Gastrocnemius medialis (tissue), 4 donors: ENCODE data around the gene PJVK. TPM values are rescaled to one million over a fixed set of nuclear protein-coding genes. Genes with fewer than 3 reads are reported as not detected.

Source experiments
- ATAC-seq, 2 donors: fragments of 150-250 bp; one replicate each; pipeline ENCODE4 v1.9.1; 2016
- DNase-seq, 2 donors: peaks; one replicate each; pipeline ENCODE4 v3.0.0-alpha.2; 2019
- H3K27ac ChIP-seq, 4 donors: fragments of 200-600 bp; sonication (generic); 1 replicate in 1 of 4; 2 replicates in 3 of 4; pipeline ENCODE4 v1.5.1; 2016 to 2018; ENCODE audit warnings: mild to moderate bottlenecking in 2 of 4, moderate library complexity in 1 of 4
- H3K27me3 ChIP-seq, 3 donors: fragments of 200-600 bp; sonication (generic) in 2 of 3; 1 replicate in 1 of 3; 2 replicates in 2 of 3; pipeline versions ENCODE4 v1.5.1 to v1.6.0; 2016 to 2019; ENCODE audit warnings: mild to moderate bottlenecking in 1 of 3, moderate library complexity in 1 of 3
- H3K36me3 ChIP-seq, 2 donors: fragments of 200-600 bp; sonication (generic) in 1 of 2; one replicate each; pipeline ENCODE4 v1.5.1; 2017 to 2018
- H3K4me1 ChIP-seq, 2 donors: fragments of 200-600 bp; sonication (generic) in 1 of 2; one replicate each; pipeline ENCODE4 v1.5.1; 2016 to 2017; ENCODE audit warnings: mild to moderate bottlenecking in 2 of 2
- H3K4me3 ChIP-seq, 4 donors: fragments of 200-600 bp; sonication (generic) in 3 of 4; 1 replicate in 1 of 4; 2 replicates in 3 of 4; pipeline ENCODE4 v1.5.1; 2016 to 2019; ENCODE audit warnings: mild to moderate bottlenecking in 2 of 4
- H3K9me3 ChIP-seq, 3 donors: fragments of 200-600 bp; sonication (generic) in 2 of 3; 1 replicate in 1 of 3; 2 replicates in 2 of 3; pipeline ENCODE4 v1.5.1; 2016 to 2019
- POLR2A ChIP-seq, 2 donors: fragments of 450-650 bp; IDR thresholded peaks; one replicate each; pipeline ENCODE4 v1.6.1; 2017; ENCODE audit warnings: antibody characterized with exemption in 2 of 2, mild to moderate bottlenecking in 2 of 2, moderate library complexity in 2 of 2
- in situ Hi-C, 4 donors: fragments of 200-750 bp; cut with MboI; loops; one replicate each; pipeline versions ENCODE4 v1.15.0 to v1.8.0; 2017; ENCODE audit warnings: low sequenced_read_pairs in 4 of 4
- intact Hi-C: fragments of 100-400 bp; cut with DNase I; formaldehyde crosslinking; loops from one replicate; pipeline ENCODE4 v1.15.1; 2023; ENCODE audit warnings: low total_unique reads
- total RNA-seq, 4 donors: library from RNA; depleted of rRNA; stranded (reverse); fragments of >200 nt; gene quantifications; one replicate each; pipeline versions ENCODE4 v1.1.0 to v1.2.3, GENCODE V29; 2016
- TF ChIP-seq, protein P1 (sequence below), 5 experiments: fragments of 450-650 bp in 3 of 5; fragments of 200-600 bp in 2 of 5; sonication (generic) in 2 of 5; IDR thresholded peaks in 4 of 5; conservative IDR thresholded peaks in 1 of 5; 1 replicate in 4 of 5; 2 replicates in 1 of 5; pipeline ENCODE4 v1.5.1; 2016 to 2019; ENCODE audit warnings: antibody characterized with exemption in 5 of 5, mild to moderate bottlenecking in 3 of 5, moderate library complexity in 3 of 5

Gene PJVK
- total RNA-seq, 4 donors from 2014 or later = 0.16 to 3.9 (median 1.0) TPM

DNA sequence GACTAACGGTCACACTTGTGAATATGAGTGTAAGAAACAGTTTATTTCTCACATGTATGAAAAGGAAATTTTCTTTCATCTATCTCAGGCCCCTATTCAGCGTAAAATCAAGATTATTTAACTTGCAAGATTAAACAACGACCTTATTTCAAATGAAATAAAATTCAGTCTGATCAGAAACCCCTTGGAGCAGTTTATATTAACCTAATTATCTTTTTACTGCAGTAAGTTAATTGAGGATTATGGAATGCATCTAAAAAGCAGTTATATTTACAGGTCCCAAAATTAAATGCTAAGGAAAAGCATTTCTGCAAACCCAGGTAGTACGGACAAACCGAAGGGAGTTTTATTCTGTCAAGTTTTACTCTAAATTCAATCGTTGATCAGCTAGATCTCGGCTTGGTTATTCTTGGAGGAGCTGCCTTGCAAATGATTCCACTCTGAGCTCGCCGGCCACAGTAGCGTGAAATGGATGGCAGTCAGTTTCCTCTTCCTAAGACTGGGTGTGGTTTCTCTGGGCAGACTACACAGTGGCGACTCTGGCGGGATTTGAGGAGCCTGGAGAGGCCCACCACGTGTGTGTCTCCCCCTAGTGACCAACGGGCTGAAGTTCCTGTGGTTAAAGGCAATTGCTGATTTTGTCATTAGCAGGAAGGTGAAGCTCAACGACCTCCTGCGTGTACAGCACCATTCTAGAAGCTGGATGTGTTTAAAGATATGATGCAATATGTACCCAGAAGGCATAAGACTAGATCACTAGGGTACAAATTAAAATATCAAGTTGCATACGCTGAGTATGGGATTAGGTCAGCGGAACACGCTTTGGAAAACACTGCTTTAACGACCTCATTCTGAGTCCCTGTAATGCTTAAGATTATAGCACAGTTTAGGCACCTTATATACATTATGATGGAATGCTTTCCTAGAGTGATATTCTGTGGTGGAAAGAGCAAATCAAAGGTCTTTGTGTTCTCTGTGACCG lies 36.6 kb upstream of the PJVK start:
- peak overlapping the region; percentile 82 to 88 (median 86) for H3K27ac ChIP-seq
- H3K36me3 ChIP-seq = no peaks in the 10 kb centered on the region
- TF ChIP-seq, protein P1, sequence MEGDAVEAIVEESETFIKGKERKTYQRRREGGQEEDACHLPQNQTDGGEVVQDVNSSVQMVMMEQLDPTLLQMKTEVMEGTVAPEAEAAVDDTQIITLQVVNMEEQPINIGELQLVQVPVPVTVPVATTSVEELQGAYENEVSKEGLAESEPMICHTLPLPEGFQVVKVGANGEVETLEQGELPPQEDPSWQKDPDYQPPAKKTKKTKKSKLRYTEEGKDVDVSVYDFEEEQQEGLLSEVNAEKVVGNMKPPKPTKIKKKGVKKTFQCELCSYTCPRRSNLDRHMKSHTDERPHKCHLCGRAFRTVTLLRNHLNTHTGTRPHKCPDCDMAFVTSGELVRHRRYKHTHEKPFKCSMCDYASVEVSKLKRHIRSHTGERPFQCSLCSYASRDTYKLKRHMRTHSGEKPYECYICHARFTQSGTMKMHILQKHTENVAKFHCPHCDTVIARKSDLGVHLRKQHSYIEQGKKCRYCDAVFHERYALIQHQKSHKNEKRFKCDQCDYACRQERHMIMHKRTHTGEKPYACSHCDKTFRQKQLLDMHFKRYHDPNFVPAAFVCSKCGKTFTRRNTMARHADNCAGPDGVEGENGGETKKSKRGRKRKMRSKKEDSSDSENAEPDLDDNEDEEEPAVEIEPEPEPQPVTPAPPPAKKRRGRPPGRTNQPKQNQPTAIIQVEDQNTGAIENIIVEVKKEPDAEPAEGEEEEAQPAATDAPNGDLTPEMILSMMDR (IDR thresholded peaks at IDR 0.05 in 4 of 5, conservative IDR thresholded peaks at IDR 0.05 in 1 of 5) = peak; percentile 85 to 93 (median 89)
- TF ChIP-seq POLR2A (IDR thresholded peaks at IDR 0.05) = peak; percentile 31 to 73
- peaks cover 8 to 14% of the 10 kb centered on the region in 2 donors for H3K4me1 ChIP-seq
- no peaks in the 10 kb centered on the region for H3K9me3 ChIP-seq
- ATAC-seq = peak; percentile 91 to 92
- intact Hi-C loops = loop anchor here (1.0 to 5.0 kb wide), 7 partner anchors 17 to 302 kb away; partner anchors contain the start of genes OSBPL6, PJVK, PRKRA and RBM45
- H3K4me3 ChIP-seq = peak overlapping the region; percentile 62 to 77 (median 68)
- peak; percentile 93 to 95 for DNase-seq
- no peaks in the 10 kb centered on the region for H3K27me3 ChIP-seq
- in situ Hi-C loops = no loop called here

DNA sequence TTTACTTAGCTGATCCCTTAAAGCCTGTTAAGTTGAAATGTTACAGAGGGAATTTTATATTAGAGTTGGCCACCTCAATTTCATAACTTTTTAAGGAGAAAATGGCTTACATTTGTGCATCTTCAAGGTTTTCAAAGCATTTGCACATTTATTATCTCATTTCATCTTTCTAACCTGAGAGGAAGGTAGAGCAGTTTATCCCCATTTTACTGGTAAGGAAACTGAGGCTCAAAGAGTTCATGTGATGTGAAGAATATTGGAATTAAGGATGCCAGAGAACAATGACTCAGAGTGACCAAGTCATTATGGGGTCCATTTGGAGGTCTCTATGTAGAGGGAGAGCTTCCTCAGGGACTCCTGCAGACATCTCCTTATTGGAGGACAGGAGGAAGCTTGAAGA lies 35.2 kb upstream of the PJVK start:
- Histone ChIP-seq H3K4me1 (peaks cover 8 to 14% of the 10 kb centered on the region in 2 donors), H3K36me3 (no peaks in the 10 kb centered on the region), H3K27me3 (no peaks in the 10 kb centered on the region), H3K4me3 (no peak overlapping the region), H3K9me3 (no peaks in the 10 kb centered on the region), H3K27ac (no peak overlapping the region)
- intact Hi-C loops = loop anchor here (2.0 kb wide), 2 partner anchors 35 to 283 kb away; partner anchors contain the start of genes PJVK and PRKRA
- no peak for DNase-seq
- no peak for ATAC-seq
- TF ChIP-seq, protein P1 (IDR thresholded peaks at IDR 0.05 in 4 of 5, conservative IDR thresholded peaks at IDR 0.05 in 1 of 5) = no peak
- TF ChIP-seq POLR2A (IDR thresholded peaks at IDR 0.05) = no peak
- in situ Hi-C loops = no loop called here

DNA sequence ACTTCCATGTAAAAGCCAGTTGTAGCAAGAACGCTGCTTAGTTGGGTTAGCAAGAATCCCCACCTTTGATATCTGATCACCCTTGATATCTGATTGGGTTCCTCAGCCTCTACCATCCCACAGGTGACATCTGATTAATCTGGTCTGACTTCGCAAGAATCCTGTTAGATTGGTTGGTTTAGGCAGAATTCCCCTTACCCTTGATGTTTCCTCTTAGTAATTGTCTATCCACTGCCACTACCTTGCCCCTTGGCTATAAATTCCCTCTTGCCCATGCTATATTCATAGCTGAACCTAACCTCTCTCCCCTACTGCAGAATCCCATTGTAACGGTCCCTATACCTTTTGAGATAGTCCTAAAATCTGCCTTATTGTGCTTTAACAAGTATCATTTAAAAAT lies 33.3 kb upstream of the PJVK start:
- H3K9me3 ChIP-seq = no peaks in the 10 kb centered on the region
- H3K4me1 ChIP-seq = peaks cover 8 to 14% of the 10 kb centered on the region in 2 donors
- intact Hi-C loops = no loop called here
- H3K36me3 ChIP-seq = no peaks in the 10 kb centered on the region
- no peak overlapping the region for H3K4me3 ChIP-seq
- in situ Hi-C loops = no loop called here
- TF ChIP-seq POLR2A (IDR thresholded peaks at IDR 0.05) = no peak
- TF ChIP-seq, protein P1 (IDR thresholded peaks at IDR 0.05 in 4 of 5, conservative IDR thresholded peaks at IDR 0.05 in 1 of 5) = no peak
- no peak for ATAC-seq
- no peak overlapping the region for H3K27ac ChIP-seq
- no peaks in the 10 kb centered on the region for H3K27me3 ChIP-seq
- no peak for DNase-seq

GRCh38 chr2:178418426-178418825 lies 32.8 kb upstream of the PJVK start:
- Histone ChIP-seq H3K4me1 (peaks cover 8 to 14% of the 10 kb centered on the region in 2 donors), H3K27ac (no peak overlapping the region), H3K4me3 (no peak overlapping the region), H3K9me3 (no peaks in the 10 kb centered on the region), H3K36me3 (no peaks in the 10 kb centered on the region), H3K27me3 (no peaks in the 10 kb centered on the region)
- ATAC-seq (no peak), DNase-seq (no peak)
- TF ChIP-seq, protein P1 (IDR thresholded peaks at IDR 0.05 in 4 of 5, conservative IDR thresholded peaks at IDR 0.05 in 1 of 5) = no peak
- TF ChIP-seq POLR2A (IDR thresholded peaks at IDR 0.05) = no peak
- intact Hi-C loops = no loop called here
- in situ Hi-C loops = no loop called here
